Measurements from ENCODE around the gene THADA. TPM values are rescaled to one million over a fixed set of nuclear protein-coding genes. Genes with fewer than 3 reads are reported as not detected.

The THADA gene
- polyA plus RNA-seq, 4 donors = 32.5 to 38.4 (median 33.5) TPM

DNA sequence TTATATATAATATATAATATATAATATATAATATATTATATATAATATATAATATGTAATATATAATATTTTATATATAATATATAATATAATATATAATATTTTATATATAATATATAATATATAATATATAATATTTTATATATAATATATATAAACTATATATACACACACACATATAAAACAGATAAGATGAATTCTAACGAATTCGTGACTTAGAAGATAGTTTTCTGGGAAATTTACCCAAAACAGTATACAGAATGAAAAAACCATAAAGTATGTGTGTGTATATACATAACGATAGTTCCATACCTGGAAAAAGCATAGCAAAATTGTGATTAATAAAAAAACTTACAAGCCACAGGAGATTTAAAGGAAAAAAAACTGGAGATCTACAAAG lies 80.6 kb downstream of the THADA start:
- no peak for DNase-seq (ENCODE audit: low read depth in 4 of 4, low spot score in 2 of 4)

DNA sequence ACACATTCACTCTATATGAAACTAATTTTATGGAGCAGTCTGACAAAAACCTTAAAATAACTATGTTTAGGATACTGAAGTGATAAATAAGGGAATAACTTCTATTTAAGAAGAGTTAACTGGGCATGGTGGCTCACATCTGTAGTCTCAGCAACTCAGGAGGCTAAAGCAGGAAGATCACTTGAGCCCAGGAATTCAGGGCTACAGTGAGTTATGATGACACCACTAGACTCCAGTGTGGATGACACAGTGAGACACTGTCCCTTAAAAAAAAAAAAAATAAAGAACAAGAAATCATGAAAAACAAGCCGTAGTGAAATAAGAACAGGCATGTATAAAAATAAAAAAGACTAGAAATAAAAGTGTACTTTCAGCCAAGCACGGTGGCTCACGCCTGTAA lies 82.0 kb downstream of the THADA start:
- no peak for DNase-seq (ENCODE audit: low read depth in 4 of 4, low spot score in 2 of 4)

DNA sequence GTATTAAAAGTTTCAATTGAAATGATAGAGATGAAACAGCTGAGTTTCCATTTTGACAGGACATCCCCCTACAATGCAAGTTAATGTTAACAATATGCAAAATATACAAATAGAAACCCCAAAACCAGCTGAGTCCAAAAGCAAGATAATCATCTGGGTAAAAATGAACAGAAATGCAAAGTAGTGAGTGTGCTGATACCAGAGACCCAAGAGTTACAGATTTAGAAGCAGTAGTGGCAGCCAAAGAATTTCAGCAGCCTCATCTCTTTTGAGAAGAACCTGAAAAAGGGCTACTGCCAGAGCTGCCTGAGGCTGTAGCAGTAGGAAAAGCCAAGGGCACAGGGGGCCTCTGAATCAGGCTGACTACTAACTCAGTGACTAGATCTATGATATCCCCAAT lies 82.6 kb downstream of the THADA start:
- no peak for DNase-seq (ENCODE audit: low read depth in 4 of 4, low spot score in 2 of 4)

DNA sequence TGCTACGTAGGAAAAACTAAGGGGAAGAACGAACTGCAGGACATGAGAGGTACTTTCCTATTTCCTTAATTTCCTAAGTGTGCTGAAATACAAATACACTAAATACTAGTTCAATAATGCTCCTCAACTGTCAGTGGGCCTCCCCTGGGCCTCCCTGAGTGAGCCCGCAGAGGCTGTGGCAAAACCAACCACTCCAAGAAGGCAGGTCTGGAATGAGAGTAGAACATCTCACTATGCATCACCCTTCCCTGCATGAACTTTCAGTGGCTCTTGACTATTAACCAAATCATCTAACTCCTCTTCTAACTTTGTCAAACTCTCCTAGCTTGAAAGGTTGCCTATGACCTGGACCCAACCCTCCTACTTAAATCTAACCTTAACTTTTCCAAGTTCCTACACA lies 84.6 kb downstream of the THADA start:
- no peak for DNase-seq (ENCODE audit: low read depth in 4 of 4, low spot score in 2 of 4)

DNA sequence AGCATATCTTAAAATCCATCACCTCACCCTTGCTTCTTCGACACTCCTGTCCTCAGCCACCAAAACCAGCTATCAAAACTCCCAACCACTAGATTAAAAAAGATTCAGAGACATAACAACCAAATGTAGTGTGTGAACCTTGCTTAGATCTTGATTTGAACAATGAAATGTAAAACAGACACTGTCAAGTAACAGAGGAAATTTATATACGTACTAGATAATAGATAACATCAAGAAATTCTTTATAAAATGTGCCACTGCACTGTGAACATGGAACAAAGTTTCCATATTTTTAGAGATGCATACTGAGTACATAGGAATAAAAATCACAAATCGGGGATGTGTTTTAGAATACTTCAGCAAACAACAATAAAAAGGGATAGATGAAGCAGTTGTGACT lies 86.0 kb downstream of the THADA start:
- no peak for DNase-seq (ENCODE audit: low read depth in 4 of 4, low spot score in 2 of 4)

DNA sequence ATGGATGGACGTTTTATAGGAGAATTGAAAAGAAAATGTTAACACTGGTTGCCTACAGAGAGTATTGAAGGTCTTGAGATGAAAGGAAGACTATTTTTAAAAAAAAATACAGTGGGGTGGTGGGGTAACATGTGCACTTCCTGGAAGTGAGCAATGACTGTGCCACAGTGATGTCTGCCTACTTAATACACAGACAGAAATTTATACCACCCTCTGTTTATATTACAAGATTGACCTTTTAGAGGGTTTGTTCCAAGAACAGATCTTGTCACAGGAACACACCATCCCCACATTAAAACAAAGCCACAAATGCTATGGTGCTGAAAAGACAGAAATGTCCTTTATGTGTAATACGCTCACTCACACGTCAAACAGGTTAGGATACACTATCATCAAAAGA lies 87.6 kb downstream of the THADA start:
- no peak for DNase-seq (ENCODE audit: low read depth in 4 of 4, low spot score in 2 of 4)

DNA sequence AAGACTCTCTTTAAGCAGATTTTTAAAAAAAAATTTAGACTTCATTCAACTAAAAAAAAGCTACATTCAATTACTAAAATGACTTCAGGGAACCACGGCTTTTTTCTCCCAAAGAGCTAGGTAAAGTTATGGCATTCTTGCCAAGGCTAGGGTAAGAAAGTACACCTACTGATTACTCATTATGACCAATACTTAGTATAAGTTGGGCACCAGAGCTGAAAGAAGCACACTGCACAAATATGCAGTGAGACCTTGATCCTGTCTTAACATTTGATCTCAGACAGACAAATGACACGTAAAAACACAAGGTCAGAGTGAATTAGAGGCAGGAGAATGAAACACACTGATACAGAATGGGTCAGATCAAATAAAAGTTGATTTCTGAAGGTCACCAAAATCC lies 88.7 kb downstream of the THADA start:
- DNase-seq (ENCODE audit: low read depth in 4 of 4, low spot score in 2 of 4) = no peak

DNA sequence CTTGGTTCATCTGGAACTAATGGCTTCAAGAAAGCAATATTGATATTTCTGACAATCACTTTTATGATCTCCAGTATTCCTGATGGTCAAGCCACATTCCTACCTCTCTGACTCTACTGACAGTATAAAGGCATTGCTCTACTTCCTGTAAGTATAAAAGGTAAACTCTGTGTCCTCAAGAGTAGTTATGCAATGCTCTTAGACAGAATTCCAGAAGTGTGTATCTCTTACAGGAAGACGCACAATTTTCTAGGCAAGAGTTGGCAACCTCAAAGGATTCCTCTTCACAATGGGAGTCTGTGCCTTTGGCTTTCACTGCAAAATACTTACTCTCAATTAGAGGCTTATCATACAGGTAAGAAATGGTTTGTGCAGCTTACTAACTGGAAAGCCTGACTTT lies 100.1 kb downstream of the THADA start:
- DNase-seq (ENCODE audit: low read depth in 4 of 4, low spot score in 2 of 4) = no peak

DNA sequence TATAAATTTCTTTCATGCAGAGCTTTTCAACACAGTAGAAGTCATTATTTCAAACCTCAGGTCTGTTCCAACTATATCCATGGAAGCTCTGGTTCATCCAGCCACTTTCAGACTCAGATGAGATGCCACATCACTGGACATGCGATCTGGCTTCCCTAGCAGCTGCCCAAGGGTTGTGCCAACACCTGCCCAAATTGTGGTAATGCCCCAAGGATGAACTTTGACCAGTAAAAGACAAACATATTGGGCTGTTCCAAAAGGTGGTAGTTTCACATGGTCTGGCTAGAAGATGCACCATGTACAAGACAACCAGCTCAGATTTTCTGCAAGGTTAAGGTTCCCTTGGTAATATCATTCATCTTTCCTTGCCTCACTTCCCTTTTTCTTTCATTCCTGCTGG lies 101.9 kb downstream of the THADA start:
- no peak for DNase-seq (ENCODE audit: low read depth in 4 of 4, low spot score in 2 of 4)

DNA sequence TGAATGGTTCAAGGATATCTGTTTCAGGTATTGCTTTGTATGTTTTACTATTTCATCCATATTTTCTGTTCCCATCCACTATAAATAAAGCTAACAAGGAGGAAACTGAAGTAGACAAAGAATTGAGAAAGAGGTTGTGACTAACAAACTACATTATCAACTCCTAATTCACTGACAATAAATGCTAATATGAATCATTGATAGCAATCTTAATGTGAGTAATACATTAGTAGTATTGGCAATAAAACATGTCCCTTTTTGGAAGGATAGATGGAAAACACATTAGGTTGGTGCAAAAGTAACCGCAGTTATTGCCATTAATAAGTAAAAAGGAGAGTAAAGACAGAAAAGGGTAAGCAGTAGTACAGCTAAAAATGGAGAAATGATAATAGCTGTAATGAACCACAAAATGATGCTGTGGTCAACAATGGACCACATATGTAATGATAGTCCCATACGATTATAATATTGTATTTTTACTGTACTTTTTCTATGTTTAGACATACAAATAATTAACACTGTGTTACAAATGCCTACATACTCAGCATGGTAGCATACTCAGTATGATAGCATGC lies 104.7 kb downstream of the THADA start:
- DNase-seq (ENCODE audit: low read depth in 4 of 4, low spot score in 2 of 4) = no peak

DNA sequence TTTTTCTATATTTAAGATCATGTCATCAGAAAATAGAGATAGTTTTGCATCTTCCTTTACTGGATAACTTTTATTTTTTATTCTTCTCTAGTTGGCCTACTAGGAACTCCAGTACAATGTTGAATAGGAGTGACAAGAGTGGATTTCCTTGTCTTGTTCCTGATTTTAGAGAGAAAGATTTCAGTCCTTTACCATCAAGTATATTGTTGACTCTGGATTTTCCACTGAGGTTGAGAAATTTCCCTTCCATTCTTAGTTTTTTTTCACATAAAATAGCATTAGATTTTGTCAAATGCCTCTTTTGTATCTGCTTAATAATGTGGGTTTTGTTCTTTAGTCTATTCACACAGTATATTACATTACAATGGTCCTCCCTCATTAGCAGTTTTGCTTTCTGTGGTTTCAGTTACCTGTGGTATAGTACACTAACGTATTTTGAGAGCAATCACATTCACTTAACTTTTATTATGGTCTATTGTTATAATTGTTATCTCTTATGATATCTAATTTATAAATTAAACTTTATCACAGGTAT lies 105.5 kb downstream of the THADA start:
- DNase-seq (ENCODE audit: low read depth in 4 of 4, low spot score in 2 of 4) = no peak

DNA sequence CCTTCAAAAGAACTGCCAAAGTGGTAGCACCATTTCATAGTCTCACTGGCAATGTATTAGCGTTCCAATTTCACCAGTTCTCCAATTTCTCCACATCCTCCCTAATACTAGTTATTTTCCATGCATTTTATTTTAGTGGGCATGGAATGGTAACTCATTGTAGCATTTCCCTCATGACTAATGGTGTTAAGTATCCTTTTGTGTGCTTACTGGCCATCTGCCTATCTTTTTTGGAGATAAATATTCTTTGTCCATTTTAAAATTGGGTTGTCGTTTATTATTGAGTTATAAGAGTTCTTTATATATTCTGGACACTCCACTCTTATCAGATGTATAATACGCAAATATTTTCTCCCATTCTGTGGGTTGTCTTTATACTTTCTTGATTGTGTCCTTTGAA lies 107.1 kb downstream of the THADA start:
- DNase-seq (ENCODE audit: low read depth in 4 of 4, low spot score in 2 of 4) = no peak

DNA sequence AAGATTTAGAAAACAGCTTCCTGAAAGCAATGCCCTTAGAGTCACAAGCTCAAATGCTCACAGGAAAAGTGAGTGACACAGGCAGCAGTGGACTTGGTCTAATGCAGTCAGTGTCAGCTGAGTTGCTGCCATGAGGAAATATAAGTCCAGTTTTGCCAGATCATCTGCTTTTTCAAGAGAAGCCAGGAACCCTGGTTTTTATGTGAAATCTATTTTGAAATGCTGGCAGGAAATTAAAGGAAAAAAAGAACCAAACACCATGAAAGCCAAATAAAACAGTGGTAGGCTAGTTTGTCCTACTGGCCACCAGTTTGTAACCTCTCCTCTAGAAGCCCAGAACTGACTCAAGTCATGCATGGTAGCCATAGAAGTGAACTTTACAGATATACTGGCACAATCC lies 109.2 kb downstream of the THADA start:
- no peak for DNase-seq (ENCODE audit: low read depth in 4 of 4, low spot score in 2 of 4)

DNA sequence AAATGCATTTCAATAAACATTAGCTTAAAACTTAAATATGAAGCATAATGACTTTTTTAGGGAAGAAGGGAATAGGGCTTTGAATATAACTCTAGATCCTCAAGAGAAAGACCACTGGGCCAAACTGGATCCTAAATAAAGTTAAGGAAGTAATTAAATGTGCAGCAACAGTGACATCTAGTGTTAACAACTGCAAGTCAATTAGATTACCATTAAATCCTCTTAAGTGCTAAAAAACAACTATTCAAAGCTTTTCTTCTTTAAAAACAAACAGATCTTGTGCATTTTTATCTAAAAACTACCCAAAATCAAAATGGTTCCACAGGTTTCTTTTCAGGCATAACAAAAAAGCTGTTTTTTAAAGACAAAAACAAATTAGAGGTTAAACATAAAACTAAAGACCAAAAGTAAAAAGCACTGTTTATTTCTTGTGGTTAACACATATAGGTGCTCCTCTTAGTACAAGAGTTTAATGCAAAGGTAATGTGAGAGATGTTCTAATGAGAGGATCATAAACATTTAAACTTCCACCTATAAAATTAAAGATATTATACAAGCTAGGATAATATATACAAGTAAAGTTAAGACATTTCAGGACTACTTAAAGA lies 111.4 kb downstream of the THADA start:
- DNase-seq (ENCODE audit: low read depth in 4 of 4, low spot score in 2 of 4) = peak; percentile 54 to 86 (median 62)

DNA sequence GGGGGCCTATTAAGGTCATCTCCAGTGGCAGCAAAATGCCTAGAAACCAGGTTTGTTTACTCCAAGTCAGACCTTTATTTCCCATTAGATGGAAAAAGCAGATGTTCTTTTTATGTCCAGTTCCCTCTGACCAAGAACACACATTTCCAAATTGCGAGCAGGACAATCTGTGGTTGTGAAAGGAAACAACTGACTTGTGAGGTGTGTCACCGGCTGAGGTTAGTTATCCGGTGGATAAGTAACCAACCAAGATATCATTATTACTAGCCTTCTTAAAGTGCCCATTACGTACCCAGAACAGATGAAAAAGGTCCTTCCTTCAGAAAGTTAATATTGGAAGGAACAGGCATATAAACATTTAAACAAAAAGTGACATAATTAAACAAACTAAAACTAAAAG lies 112.9 kb downstream of the THADA start:
- no peak for DNase-seq (ENCODE audit: low read depth in 4 of 4, low spot score in 2 of 4)

DNA sequence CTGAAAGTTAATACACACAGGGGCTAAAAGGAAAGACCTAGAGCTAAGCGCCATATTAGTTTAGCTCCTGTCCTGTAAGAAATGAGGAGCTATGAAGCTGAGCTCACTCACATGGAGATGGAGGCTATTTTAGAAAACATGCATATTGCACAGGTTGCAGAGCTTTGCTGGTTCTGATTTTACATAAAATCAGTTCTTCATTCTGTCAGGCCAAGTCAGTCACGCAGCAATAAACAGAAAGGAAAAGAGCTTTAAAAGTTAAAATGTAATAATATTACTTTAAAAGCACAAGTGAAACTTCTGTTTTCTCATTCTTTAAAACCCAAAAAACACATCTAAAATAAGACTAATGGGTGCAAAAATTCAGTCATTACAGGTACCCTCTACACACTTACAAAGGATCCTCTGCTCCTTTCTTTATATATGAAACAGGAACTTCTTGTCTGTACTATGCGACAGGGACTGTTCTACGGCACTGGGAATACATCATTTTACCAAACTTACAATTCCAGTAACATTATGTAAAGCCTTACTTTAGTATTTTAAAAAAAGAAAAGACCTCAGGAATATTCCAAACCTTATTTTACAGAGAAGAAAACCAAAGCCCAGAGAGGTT lies 113.8 kb downstream of the THADA start:
- DNase-seq (ENCODE audit: low read depth in 4 of 4, low spot score in 2 of 4) = no peak

DNA sequence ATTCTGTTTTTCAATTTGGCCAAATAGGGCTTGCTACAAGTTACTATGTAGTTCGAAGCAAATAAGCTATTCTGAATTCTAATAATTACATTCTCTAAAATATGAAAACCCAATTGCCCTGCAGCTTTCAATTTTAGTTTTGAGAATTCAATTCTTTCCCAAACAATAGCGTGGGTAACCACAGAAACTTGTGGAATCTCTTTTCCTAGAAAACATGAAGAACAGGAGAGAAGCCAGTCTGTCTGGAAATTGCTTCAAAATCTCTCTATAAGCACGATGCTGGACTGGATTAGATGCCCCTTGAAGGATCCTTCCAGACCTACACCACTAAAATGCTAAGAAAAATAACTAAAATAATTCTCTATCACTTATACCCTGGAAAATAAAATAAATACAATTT lies 115.0 kb downstream of the THADA start:
- DNase-seq (ENCODE audit: low read depth in 4 of 4, low spot score in 2 of 4) = no peak

DNA sequence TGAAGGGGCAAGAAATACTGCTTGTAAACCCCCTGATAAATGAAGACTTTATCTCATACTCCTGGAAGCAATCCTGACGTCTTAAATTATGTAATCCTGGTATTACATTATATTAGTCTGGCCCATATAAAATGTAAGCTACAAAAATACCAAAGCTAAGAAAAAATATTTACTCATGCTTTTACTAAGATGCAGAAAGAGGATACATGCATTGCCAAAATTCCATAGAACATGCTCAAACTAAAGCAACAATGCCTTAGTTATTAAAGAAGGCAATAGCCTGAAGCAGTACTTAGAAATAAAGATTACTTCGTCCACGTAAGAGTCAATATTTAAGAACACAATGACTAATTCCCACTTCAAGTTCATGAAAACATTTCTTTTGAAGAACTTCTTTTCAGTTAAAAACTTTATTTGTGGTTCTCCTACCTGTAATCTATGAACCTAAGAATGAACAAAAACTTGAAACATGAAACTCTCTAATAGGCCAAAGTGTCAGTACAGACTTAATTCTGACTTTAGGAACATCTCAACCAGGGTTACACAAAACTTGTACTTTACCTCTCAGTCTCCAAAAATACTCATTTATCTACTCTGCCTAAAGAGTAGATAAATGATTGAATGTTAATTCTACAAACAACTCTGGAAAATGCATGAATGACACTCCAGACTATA lies 117.3 kb downstream of the THADA start:
- DNase-seq (ENCODE audit: low read depth in 4 of 4, low spot score in 2 of 4) = no peak

DNA sequence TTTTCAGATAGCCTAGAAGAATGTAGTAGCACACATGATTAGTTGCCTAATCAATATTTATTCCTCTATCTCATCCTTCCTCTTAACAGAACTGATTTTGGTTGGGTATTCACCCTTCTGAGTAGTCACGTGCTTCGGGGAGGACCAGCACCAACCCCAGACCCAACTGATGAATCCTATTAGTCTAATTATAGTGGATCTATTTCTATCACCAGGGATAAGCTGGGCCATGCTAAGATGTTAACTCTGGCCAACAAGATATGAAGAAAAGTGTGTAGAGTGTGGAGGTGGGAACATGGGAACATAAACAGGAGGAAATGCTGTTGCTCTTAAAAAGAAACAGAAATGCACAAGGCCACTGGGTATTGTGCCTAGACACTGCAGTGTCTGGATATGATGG lies 119.9 kb downstream of the THADA start:
- DNase-seq (ENCODE audit: low read depth in 4 of 4, low spot score in 2 of 4) = no peak

DNA sequence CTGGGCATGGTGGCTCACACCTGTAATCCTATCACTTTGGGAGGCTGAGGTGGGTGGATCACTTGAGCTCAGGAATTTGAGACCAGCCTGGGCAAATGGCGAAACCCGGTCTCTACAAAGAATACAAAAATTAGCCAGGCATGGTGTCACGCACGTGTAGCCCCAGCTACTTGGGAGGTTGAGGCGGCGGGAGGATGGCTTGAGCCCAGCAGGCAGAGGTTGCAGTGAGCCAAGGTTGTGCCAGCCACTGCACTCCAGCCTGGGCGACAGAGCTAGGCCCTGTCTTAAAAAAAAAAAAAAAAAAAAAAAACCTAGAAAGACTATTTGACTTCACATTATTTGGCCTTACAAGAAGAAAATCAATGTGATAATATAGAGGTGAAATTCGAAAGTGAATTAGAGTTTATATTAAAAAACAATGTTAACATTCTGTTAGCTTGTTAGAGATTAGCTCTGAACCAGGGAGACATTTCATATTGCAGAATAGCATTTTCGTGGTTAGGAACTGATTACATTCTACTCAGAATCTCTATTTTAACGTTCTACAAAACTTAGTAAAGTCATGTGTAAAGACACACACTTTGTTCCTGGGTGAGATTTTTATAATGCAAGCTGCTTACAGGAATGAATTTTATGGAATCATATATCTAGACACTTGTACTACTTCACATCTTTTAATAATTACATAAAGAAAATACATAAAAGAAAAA lies 120.5 kb downstream of the THADA start:
- DNase-seq (ENCODE audit: low read depth in 4 of 4, low spot score in 2 of 4) = no peak

DNA sequence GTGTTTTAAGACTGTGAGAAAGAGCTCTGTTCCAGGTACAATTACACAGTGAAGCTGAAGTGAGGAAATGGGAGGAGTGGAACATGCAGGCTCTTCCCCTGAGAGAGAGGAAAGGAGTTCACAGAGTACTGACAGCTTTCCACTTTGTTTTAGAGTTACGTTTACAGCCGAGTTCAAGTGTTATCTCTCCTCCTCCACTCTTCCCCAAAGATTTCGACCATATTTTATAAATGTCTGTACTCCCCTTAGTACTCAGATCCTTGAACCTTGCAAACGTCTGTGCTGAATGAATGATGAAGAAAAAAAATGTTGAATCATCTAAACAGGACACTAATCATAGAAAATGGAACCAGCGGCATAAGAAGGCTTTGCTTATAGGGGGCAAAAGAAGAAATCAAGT lies 121.6 kb downstream of the THADA start:
- DNase-seq (ENCODE audit: low read depth in 4 of 4, low spot score in 2 of 4) = no peak

Data from left renal cortex interstitium (tissue), 4 donors.